AG20443 (cell line): Measurements from ENCODE around the gene C6orf89.

ENCODE experiments used
- DNase-seq: peaks from one replicate; pipeline ENCODE4 v3.0.0; 2012; ENCODE audit warnings: low spot score, mixed read lengths

Gene C6orf89, protein sequence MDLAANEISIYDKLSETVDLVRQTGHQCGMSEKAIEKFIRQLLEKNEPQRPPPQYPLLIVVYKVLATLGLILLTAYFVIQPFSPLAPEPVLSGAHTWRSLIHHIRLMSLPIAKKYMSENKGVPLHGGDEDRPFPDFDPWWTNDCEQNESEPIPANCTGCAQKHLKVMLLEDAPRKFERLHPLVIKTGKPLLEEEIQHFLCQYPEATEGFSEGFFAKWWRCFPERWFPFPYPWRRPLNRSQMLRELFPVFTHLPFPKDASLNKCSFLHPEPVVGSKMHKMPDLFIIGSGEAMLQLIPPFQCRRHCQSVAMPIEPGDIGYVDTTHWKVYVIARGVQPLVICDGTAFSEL

DNA sequence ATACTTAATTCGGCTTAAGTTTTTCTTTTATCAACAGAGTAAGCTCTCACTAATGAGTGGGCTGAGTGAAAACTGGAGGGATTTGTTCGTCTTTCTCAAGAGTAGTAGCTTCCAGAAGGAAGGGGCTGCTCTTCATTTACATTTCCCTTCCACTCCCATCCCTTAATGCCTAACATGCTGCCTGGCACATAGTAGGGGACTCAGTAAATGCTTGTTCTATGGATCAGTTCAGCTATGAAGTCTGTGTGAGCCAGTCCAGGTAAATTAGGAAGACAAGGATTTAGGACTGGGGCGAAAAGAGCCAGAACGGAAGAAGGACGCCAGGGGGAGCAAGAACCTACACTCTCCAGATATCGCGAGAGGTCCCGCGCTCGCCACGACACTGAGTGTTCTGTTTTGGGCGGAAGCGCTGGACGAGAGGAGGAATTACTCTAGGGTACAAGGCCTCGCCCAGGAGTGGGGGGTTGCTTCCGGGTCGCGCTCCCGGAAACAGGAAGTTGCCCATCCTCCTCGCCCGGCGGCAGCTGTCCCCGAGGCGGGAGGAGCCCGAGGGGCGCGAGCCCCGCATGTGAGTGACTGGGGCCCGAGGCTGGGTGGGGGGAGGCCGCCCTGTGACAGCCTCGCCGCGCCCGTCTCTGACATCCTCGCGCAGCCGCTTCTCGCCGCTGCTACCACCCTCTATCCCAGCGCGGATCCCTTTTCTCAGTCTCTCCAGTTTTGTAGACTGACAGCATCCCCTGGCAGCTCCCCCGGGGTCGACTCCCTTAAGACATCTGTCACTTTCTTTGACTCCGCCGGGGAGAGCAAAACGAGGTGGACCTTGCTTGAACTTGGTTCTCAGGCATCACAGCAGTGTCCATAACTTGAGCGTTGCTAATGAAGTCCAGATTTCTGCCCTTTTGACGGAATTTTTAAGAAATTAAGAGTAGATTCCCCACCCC lies at the start of gene C6orf89:
C6orf89 (plus strand) TSS at position 492 of the 941 bp plus-strand sequence. CDS start 13,493 bp downstream, outside the sequence.
- peak; percentile 95 for DNase-seq

DNA sequence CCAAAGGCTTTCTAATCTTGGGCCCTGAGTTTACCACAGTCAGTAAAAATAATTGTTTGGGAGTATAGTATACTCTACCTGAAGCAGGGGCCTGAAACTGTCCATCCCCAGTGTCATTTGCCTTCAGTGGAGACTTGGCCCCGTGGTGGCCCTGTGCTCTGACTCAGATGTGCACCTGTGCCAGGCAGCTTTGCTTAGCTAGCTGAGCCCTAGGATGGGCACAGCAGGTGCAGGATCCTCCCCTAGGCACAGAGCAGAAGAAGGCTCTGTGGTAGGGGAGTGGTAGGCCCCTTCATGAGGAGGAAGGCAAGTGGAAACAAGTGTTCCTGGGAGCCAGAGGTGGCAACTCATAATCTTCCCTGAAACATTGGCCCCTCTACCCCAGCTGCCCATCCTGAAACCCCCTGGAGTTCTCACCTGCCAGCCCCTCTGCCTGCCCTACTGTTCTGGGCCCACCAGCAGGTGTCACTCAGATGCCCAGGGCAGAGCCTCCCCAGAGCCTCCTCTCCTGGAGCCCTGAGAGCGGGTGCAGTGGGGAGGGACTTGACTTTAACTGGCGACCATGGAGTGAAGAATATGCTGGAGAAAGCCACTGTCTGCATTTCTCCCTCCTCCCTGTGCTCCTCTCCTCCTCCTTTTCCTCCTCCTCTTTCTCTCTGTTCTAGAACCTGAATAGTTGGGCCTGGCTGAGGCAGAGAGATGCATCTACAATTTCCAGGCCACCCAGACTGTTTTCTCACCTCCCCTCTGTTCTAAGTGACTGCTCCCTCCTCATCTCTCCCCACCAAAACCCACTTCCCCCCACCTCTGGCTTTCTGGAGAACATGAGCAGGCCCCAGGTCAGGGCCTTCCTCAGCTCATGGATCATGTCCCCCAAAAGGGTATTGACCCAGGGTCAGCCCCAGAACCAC lies 49.4 kb upstream of the C6orf89 start:
- DNase-seq: no peak

DNA sequence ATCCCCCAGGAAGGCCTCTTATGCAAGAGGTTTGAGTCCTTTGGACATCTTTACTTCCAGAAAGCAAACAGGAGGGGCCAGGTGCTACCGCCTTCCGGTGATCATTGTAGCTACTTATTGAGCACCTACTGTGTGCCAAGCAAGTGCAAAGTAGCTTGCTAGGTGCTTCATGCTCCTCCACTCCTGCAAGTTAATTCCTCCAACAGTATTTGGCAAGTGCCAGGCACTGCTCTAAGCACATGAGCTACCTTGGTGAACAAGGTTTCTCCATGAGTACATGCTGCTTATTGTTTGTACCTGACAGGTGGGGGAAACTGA lies 48.8 kb upstream of the C6orf89 start:
- no peak for DNase-seq

DNA sequence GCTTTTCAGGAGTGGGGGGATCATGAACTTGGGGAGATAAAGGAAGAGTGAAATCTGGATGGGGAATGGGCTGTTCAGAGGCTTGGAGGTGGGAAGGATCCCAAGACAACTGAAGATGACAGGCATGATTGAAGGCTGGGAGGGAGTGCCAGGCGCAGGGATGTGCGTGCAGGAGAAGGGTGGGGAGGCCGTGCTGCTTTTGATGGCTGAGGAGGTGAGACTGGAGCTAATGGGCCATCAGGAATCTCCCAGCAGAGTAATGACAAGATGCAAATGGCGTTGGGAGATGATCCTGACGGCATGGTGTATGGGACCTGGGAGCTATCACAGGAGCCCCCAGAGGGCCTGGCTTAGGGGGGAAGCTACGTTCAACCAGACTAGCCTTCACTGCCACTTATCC lies 48.1 kb upstream of the C6orf89 start:
- DNase-seq: no peak

DNA sequence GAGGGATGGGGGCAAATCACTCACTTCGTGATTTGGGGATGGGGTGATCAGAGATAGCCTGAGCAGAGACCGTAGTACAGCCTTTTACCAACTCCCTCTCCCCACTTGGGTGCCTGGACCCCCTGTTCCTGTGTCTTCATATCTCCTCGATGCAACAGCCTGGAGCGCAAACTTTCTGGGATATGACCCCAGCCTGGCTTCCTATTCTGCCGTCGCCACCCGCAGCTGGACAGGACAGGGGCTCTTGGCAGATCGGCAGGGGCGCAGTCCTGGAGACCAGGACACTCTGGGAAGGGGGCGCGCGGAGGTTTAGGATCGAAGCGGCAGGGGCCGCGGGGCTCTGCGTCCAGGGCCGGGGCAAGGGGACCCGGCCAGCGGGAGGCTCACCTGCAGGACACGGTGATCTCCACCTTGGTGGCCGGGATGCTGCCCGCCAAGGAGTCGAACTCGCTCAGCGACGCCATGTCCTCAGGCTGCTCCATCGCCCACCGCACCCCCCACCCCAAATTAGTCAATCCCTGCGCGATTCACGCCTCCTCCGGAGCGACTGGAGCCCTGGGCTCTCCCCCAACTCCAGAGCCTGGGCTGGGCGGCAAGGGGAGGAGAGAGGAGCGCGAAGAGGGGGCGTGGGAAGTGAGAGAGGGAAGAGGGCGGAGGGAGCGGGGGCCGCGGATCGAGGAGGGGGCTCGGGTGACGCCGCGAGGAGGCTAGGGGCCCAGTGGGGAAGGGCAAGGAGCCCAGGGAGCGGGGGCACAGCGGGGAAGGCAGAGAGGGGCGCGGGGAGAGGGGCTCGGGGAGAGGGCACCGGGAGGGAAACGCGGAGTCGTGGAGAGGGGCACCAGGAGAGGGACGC lies 46.6 kb upstream of the C6orf89 start, which contains the start of gene CPNE5:
CPNE5 (minus strand) TSS at position 549 of the 853 bp plus-strand sequence; CDS start at position 482, 67 bp downstream.
- no peak for DNase-seq

DNA sequence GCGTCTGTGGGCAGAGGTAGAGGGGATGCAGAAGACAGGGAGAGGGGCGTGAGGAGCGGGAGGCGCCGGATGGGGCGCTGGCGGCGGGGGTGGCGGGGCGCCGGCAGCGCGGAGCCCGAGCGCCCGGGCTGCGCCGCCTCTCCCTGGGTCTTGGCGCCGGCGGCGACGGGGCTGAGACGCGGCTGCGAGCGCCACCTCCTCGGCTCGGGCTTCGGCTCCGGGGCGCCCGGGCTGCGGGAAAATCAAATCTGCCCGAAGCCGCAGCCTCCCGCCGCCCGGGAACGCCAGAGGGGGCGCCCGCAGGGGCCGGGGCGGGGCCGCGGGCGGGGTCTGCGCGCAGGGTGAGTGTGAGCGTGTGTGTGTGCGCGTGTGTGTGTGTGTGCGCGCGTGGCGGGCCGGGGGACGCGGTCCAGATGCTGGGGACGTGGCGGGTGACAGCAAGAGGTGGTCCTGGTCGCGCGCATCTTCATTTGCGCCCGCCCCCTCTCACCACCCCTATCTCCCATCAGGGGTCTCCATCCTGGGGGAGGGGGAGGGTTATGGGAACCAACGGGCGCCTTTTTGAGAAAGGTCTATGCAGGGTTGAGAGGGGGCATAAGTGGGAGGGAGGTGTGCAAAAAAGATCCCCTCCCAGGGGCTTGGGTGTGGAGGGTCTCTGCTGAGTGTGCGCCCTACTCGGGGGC lies 45.9 kb upstream of the C6orf89 start:
- DNase-seq: peak; percentile 79

DNA sequence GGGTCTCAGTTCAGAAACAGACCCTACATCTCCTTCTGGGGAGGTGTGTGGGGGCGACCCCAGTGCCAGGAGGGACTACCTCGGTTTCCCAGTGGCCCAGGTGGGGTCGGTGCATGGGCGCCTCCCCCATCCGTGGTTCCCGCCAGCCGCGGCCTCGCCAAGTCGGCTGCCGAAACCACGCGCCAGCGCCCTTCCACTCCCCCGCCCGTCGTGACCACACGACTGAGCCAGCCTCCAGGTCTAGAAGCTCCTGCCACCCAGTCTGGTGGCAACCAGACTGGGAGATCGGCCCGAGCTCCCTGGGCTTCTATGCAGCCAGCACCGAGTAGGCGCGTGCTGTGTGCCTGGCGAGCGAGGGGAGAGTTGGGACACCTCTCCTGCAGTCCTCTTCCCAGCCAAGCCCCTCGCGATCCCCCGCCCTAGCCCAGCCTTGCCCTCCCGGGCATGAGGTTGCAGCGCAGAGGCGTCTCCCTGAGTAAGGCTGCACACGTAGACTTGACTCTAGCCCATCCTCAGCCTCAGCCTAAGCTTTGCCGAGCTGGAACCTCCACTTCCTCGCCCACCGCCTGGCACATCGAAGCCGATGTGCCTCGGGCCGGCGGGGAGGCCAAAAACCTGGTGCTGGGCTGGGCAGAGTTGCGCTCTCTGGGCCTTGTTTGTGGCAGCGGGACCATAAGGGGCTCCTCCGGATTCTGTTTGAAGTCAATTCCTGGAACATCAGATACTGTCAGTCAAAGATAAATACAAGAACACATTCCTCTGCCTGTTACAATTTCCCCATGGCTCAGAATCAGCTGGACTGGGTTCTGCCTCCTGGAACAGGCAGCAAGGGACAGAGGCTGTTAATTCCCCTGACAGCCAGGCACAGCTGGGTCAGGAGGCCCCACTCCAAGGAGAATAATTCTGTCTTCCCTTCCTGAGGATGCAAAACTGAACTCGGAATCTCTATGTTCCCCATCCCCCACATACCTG lies 45.0 kb upstream of the C6orf89 start:
- peak; percentile 38 for DNase-seq

DNA sequence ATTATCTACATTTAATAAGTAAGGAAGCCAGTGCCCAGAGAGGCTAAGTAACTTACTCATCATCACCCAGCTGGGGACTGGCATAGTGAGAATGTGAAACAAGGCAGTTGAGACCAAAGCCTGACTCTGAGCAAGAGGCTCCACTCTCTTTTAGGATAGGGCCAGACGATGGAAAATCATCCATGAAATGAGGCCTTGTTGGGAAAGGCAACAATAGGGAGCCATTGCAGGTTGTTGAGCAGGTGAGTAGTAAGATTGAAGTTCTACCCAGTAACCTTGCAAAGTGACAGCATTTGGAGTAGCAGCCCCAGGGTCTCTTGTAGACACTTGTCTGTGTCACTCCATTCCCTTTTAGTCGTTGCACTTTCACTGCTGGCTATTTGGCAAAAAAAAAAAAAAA lies 44.0 kb upstream of the C6orf89 start:
- no peak for DNase-seq

DNA sequence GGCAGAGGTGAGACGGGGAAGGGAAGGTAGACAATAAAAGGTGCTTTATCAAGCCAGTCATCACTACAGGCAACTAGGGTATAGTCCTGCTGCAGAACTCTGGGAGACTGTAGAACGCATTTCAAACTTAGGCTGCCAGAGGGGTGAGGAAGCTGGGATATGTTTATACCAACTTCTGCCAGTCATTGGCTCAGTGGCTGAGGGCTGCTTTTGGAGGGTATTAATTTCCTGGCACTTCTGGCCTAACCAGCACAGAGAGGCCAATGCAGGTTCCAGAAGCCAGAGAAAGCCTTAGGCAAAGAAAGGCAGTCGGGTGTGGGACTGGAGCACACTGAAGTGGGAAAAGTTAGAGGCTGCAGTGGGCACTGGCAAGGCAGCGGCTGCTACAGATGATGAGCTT lies 42.6 kb upstream of the C6orf89 start:
- DNase-seq: no peak

DNA sequence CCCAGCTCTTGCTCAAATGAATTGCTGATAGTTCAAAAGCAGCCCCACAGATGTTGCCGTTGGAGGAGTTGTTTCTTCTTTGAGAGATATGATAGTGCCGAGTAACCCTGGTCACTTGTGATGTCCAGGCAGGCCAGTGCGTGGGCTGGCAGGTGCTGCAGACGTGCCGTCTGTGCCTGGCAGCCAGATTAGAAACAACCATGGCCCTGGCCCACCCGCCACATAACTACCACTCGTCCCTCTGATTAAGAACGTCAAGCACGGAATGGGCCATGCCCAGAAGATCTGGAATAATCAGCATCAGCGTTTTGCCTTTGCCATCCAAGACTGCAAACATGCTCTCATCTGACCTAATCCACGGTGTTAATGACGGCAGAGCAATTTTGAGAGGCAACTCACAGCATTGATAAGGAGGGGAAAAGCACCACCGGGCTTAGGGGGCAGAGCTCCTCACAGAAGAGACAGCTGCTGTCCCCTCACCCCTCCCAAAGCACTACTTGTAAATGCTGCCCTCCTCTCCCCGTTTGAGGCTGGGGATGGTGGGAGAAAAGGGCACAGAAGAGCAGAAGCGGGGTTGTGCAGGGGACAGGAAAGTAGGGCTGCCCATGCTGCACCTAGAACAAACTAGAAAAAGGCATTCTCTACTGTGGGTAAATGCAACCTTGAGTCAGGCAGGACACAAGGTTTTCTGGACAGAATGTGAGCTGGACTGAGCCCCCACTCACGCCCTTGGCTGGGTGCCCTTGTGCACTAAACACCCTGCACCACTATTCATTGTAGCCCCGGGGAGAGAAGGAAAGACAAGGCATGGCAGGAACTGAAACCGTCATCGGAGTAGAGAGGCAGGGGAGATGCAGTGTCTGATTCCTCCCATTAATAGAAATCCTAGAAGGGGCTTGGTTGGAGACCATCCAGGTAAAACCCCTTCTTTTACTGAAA lies 41.3 kb upstream of the C6orf89 start:
- DNase-seq: no peak

DNA sequence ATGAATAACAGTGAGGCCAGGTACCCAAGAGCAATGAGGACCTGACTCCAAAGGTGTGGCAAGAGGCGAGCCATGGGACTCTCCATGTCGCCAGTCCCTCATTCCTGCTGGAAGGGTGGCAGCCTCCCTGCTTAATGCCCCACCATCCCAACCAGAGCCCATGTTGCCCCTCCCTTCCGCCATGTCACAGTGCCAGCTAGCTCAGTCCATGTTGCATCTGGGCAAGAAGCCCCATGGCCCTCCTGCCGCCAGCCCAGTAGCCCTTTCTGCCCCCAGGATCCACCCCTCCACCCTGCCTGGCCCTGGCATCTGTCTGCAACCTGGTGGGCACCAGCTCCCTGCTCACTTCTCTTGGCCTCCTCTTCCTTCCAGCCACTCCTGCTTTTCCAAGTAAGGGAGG lies 40.5 kb upstream of the C6orf89 start:
- no peak for DNase-seq

DNA sequence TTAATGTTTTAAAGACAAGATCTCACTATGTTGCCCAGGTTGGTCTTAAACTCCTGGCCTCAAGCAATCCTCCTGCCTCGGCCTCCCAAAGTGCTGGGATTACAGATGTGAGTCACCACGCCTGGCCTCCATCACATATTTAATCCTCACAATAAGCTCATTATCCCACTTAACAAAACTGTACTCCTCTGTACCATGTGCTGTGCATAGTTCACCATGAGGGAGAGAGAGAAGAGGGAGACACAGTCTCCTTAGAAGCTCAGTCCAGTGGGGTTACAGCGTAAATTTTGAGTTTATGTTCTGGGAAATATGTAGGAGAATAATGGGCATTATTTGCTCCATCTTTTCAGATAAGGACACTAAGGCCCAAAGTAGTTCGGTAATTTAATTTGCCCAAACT lies 38.6 kb upstream of the C6orf89 start:
- DNase-seq: no peak

DNA sequence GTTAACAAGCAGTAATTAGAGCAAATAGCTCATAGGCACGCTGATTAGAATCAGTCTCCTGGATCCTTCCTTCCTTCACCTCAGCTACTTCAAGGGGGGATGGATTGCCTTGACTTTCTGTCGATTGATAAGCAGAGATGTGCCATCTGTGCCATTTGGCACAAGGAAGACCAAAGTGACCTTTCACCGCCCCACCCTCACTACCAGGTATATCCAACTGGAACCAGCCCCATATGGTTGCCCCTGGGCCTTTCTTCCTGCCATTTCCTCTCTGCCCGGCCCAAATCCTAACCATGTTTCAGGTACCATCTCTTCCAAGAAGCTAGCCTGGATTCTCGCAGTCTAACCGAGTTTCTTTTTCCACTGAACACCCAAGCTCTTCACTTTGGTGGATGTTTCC lies 37.8 kb upstream of the C6orf89 start:
- no peak for DNase-seq

DNA sequence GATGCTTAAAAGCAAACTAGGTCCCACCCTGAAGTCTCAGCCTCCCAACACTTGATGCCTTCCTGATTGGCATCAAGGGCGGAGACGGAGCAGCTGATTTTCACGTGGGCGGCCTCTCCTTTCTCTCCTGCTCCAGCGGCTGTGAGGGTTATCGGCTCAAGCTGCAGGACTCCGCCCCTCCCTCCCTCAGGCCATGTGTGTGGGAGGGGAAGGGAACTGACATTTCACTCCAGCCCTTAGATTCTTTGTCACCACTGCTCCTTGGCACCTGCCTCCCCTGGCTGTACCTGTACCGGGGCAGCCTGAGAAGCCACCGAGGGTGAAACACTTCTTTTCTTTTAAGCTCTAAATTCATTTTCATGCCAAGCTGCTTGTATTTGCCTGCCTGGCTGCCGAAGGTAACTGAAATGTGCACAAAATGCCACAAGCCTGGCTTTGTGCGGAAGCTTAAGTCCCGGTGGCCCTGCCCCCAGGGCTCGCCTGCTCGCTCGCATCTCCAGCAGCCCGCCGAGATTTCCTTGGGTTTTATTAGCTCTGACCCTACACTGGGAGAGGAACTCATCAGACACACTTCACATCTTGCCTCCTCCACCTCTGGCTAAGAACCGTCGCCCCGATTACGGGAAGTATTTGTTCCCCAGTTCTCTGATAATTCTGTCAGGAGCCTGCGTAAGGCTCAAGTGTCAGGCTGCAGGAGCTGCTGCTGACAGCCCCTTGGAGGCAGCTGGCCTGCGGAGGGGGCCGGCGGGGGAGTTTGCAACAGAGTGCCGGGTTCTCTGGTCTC lies 36.9 kb upstream of the C6orf89 start:
- DNase-seq: no peak

DNA sequence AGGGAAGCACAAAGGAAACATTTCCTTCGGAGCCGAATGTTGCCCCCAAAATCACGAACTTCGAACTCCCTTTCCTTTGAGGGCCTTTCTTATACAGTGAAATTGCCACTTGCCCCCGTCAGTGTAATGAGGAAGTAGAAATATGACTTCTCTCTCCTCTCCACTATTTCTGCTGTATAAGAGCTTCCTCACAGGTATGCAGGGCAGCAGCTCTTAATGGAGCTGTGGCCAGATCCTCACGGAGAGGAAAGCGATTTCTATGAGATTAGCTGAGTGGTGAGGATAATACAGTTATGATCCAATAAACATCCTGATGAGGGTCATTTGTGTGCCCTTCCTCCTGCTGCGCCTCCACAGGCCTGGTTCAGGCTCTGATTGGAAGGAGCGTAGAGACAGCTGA lies 35.7 kb upstream of the C6orf89 start:
- DNase-seq: no peak

DNA sequence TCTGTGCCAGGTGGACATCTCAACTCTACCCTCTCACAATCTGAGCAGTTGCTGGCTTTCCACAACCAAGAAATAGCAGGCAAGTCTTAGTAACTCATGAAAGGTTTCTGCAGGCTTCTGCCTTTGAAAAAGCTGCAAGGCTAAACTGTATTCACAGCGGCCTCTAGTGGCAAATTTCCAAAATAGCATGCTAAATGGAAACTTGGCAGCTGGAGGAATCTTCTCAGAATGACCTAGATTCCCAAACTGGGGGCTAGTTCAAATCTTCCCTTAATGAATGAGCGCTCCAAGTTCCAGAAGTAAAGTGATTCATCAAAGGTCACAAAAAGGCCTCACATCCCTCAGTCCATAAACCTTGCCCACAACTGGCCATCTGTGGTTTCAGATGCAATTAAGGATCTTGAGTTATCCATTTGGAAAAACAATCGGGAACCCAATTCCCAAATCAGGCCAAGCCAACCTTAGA lies 34.6 kb upstream of the C6orf89 start:
- DNase-seq: peak; percentile 81

DNA sequence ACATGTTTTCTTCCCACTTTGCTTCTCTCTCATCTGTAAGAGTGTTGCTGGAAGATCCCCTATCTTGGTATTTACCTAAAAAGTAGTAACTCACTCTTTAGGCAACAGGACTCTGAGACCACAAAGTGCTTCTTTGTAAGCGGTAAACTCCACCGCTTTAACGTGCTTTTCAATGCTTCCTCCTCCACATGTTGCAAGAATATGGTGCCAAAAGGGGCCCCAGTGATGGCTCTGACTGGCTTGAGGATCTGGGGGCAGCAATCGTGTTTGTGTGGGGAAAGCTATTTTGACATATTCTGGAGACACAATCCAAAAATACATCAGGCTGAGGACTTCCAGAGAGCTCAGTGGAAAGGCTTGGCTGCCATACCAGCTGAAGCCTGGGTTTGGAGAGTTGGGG lies 34.1 kb upstream of the C6orf89 start:
- DNase-seq: no peak
